Karpas-422 (cell line): ENCODE data around the gene WSCD2. TPM values are rescaled to one million over a fixed set of nuclear protein-coding genes. Genes with fewer than 3 reads are reported as not detected.

ENCODE experiments used
- DNase-seq: peaks from one replicate; pipeline ENCODE4 v3.0.0-alpha.2; 2015
- H2AFZ ChIP-seq: fragments of 200-600 bp; sonication (generic); 2 replicates; pipeline ENCODE4 v1.6.1; 2014; ENCODE audit warnings: antibody characterized with exemption, low read length, mixed read lengths
- H3K27ac ChIP-seq: fragments of 200-600 bp; sonication (generic); 2 replicates; pipeline ENCODE4 v1.5.1; 2014; ENCODE audit warnings: mild to moderate bottlenecking, low read length, moderate library complexity
- H3K27me3 ChIP-seq: fragments of 200-600 bp; sonication (generic); 2 replicates; pipeline ENCODE4 v1.6.1; 2014; ENCODE audit warnings: low read length, mixed read lengths
- H3K36me3 ChIP-seq: fragments of 200-600 bp; sonication (generic); 2 replicates; pipeline ENCODE4 v1.6.1; 2014; ENCODE audit warnings: low read length, mixed read lengths; ENCODE audit not compliant: insufficient read depth
- H3K4me1 ChIP-seq: fragments of 200-600 bp; sonication (generic); 2 replicates; pipeline ENCODE4 v1.6.1; 2014; ENCODE audit warnings: mild to moderate bottlenecking, low read length, mixed read lengths
- H3K4me2 ChIP-seq: fragments of 200-600 bp; sonication (generic); 2 replicates; pipeline ENCODE4 v1.6.1; 2014; ENCODE audit warnings: low read length, low read depth, mild to moderate bottlenecking; ENCODE audit not compliant: poor library complexity, severe bottlenecking
- H3K4me3 ChIP-seq: fragments of 200-600 bp; sonication (generic); 2 replicates; pipeline ENCODE4 v1.5.1; 2014; ENCODE audit warnings: mild to moderate bottlenecking, antibody characterized with exemption, low read length, mixed read lengths
- H3K79me2 ChIP-seq: fragments of 200-600 bp; sonication (generic); 2 replicates; pipeline ENCODE4 v1.6.1; 2014; ENCODE audit warnings: mild to moderate bottlenecking, low read length, mixed read lengths
- H3K9ac ChIP-seq: fragments of 200-600 bp; sonication (generic); 2 replicates; pipeline ENCODE4 v1.6.0; 2014; ENCODE audit warnings: low read length
- H3K9me2 ChIP-seq: fragments of 200-600 bp; sonication (generic), shearing (Covaris generic); replicated peaks from 2 replicates; pipeline ENCODE4 v1.6.0; 2014; ENCODE audit warnings: mild to moderate bottlenecking, low read length, moderate library complexity; ENCODE audit not compliant: insufficient read depth
- H3K9me3 ChIP-seq: fragments of 300-700, 200-600 bp; sonication (generic); 2 replicates; pipeline ENCODE4 v1.6.1; 2014; ENCODE audit warnings: low read length, mixed read lengths
- H4K20me1 ChIP-seq: fragments of 200-600 bp; sonication (generic); 2 replicates; pipeline ENCODE4 v1.6.1; 2014; ENCODE audit warnings: mild to moderate bottlenecking, antibody characterized with exemption, low read length, low read depth; ENCODE audit not compliant: insufficient read depth
- total RNA-seq: library from RNA; depleted of rRNA; stranded (reverse); fragments of >200 nt; shearing (Covaris generic); gene quantifications from 2 replicates; pipeline ENCODE4 v1.2.3, GENCODE V29; 2014; ENCODE audit warnings: low replicate concordance

Gene WSCD2
- total RNA-seq, 1 experiment from 2014 or later: not detected

DNA sequence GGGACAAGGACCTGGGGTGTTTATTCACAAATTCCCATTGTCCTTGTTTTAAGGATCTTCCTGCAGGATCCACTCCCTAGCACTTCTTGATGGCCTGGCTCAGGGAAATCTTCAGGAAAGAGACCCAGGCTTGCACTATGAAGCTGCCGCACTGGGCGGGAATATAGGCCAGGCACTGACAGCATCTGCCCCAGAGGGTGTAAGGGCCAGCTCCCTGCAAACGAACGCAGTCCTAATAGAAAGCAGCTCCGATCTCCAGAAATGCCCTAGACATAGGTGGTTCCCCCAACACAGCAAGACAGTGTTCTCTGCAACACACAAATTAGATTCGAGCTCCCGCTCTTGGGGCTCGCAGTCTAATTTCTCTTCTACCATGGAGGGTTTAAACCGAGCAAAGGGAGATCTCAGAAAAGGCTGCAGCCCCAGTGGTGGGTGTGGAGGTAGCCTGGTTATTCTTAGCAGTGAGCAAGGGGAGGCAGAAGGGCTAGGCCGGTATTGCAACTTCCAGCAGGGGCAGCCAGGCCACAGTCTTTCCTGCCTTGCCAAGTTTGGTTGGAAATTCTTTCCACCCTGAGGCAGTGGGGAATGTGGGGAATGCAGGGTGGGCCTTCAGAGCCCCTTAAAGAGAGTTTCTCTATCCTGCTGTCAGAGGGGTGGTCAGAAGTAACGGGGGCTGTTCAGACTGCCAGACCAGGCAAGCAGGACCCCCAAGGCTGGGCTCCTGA is 16.1 kb upstream of the WSCD2 start:
- Histone ChIP-seq H3K36me3 (no peaks in the 10 kb centered on the region), H3K9ac (no peak overlapping the region), H3K27me3 (no peaks in the 10 kb centered on the region), H4K20me1 (no peaks in the 10 kb centered on the region), H3K4me2 (no peak overlapping the region), H2AFZ (no peak overlapping the region), H3K27ac (no peak overlapping the region), H3K4me1 (peaks cover 6% of the 10 kb centered on the region), H3K9me2 (no peaks in the 10 kb centered on the region), H3K4me3 (no peak overlapping the region), H3K9me3 (no peaks in the 10 kb centered on the region), H3K79me2 (no peaks in the 10 kb centered on the region)
- DNase-seq: no peak

DNA sequence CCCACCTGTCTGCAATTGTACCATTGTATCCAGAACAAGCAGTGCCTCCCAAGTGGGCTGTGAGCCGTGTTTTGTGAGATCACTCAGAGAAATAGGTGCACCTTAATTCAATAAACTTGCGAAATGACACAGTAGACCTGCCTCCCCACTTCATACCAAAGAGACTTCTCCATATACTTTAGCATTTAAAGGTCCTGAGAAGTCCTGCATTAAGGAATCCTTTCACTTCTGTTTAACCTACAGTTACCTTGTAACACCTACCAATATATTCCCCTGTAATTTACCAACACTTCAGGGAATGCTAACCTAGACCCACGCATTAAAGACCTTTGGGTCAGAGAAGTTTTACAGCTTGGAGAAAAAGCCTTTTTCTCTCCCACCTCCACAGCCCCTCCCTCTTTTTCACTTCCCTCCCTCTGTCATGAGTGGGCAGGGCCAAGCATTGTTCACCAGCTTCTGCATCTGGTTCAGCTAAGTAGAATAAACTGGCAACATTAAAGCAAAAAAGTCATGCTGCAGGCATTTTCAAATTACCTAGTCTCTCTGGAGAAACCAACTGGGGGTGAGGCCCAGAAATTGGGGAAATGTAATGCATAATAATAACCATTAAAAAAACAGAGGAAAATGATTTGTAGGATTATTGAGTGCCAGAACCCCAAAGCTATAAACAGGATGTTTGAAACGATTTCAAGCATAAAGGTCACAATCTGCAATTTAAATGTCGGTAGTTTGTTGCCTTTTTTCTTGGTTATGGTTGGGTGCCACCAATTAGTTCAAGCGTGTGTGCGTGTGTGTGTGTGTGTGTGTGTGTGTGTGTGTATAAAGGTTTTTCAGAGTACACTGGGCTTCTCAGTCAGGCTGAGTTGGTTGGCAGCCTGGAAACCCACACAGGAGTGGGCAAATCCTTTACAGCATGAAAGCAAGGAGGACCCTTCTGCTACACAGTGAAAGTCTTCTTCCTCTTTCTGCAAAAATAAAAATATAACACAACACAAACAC is 13.7 kb upstream of the WSCD2 start:
- Histone ChIP-seq H4K20me1 (no peaks in the 10 kb centered on the region), H3K9me3 (no peaks in the 10 kb centered on the region), H3K36me3 (no peaks in the 10 kb centered on the region), H3K79me2 (no peaks in the 10 kb centered on the region), H3K9me2 (no peaks in the 10 kb centered on the region), H3K27ac (no peak overlapping the region), H3K4me1 (peaks cover 6% of the 10 kb centered on the region), H3K4me2 (no peak overlapping the region), H3K4me3 (no peak overlapping the region), H3K27me3 (no peaks in the 10 kb centered on the region), H3K9ac (no peak overlapping the region), H2AFZ (no peak overlapping the region)
- no peak for DNase-seq

DNA sequence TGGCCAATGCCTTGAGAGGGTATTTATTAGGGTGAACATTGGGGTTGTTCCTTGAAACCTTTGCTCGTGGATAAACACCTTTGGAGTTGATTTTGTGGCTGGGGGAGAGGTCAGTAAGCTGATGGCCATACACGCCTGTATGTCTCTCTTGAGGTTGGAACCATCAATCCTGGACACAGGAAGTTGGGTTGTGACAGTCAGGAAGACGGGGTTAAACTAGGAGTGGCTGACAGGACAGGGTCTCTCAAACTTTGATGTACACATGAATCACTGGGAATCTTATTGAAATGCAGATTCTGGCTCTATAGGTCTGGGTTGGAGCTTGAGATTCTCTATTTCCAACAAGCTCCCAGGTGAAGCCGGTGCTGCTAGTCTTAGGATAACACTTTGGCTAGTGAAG is 12.8 kb upstream of the WSCD2 start:
- no peak overlapping the region for H3K4me3 ChIP-seq
- H3K79me2 ChIP-seq: no peaks in the 10 kb centered on the region
- peaks cover 6% of the 10 kb centered on the region for H3K4me1 ChIP-seq
- H3K27me3 ChIP-seq: no peaks in the 10 kb centered on the region
- no peaks in the 10 kb centered on the region for H3K9me2 ChIP-seq
- H4K20me1 ChIP-seq: no peaks in the 10 kb centered on the region
- H2AFZ ChIP-seq: no peak overlapping the region
- DNase-seq: no peak
- H3K36me3 ChIP-seq: no peaks in the 10 kb centered on the region
- no peaks in the 10 kb centered on the region for H3K9me3 ChIP-seq
- H3K27ac ChIP-seq: no peak overlapping the region
- no peak overlapping the region for H3K9ac ChIP-seq
- no peak overlapping the region for H3K4me2 ChIP-seq

DNA sequence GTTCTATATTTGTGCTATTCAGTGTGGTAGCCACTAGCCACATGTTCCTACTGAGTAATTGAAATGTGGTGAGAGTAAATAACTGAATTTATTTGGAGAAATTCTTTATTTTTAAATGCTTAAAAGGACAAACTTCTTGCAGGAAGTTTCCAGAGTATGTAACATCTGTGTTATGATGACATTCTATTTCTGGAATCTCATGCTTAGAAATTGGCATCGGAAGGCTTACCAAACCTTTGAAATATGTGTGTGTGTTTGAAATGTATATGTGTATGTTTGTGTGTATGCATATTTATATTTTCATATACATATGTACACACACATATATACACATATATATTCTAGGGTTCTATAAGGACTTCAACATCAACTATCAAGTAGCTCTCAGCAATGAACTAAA is 12.4 kb upstream of the WSCD2 start:
- no peak overlapping the region for H3K4me2 ChIP-seq
- H3K4me3 ChIP-seq: no peak overlapping the region
- no peak for DNase-seq
- H3K4me1 ChIP-seq: peaks cover 6% of the 10 kb centered on the region
- no peaks in the 10 kb centered on the region for H3K36me3 ChIP-seq
- H3K9ac ChIP-seq: no peak overlapping the region
- H2AFZ ChIP-seq: no peak overlapping the region
- no peaks in the 10 kb centered on the region for H3K9me3 ChIP-seq
- H3K9me2 ChIP-seq: no peaks in the 10 kb centered on the region
- no peaks in the 10 kb centered on the region for H3K27me3 ChIP-seq
- no peaks in the 10 kb centered on the region for H3K79me2 ChIP-seq
- no peaks in the 10 kb centered on the region for H4K20me1 ChIP-seq
- no peak overlapping the region for H3K27ac ChIP-seq

DNA sequence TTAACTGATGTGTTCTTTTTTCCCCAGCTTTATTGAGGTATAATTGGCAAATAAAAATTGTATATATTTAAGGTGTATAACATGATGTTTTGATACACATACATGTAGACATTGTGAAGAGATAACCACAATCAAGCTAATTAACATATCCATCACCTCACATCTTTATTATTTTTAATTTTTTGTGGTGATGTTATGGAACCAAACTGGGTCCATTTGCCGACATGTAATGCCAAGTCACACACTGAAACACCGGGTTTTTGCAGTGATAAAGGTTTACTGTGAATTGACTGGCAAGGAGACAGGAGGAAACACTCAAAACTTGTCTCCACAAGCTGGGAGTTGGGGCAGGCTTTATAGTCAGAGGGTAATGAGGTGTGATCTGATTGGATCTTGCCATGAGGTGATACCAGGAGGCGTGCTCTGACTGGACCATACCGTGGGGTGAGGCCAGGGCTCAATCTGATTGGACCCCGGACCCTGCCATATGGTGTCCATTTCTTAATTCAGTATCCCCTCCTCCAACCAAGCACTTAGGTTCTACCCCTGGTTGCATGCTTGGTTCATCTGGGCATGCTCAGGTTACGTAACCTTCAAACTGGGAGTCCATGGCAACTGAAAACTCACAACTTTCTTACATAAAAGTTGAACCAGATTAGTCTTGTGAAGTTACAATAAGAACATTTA is 11.8 kb upstream of the WSCD2 start:
- Histone ChIP-seq H3K9me2 (no peaks in the 10 kb centered on the region), H3K27ac (no peak overlapping the region), H3K27me3 (no peaks in the 10 kb centered on the region), H4K20me1 (no peaks in the 10 kb centered on the region), H3K36me3 (no peaks in the 10 kb centered on the region), H2AFZ (no peak overlapping the region), H3K9me3 (no peaks in the 10 kb centered on the region), H3K4me1 (peaks cover 6% of the 10 kb centered on the region), H3K4me2 (no peak overlapping the region), H3K9ac (no peak overlapping the region), H3K4me3 (no peak overlapping the region), H3K79me2 (no peaks in the 10 kb centered on the region)
- DNase-seq: peak; percentile 42

DNA sequence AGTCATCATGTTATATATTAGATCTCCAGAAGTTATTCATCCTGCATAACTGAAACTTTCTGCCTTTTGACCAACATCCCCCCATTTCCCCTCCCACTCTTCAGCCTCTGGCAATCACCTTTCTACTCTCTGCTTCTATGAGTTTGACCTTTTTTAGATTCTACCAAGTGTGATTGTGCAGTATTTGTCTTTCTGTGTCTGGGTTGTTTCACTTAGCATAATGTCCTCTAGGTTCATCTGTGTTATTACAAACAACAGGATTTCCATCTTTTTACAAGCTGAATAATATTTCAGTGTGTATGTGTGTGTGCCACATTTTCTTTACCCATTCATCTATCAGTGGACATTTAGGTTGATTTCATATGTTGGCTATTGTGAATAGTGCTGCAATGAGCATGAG is 11.2 kb upstream of the WSCD2 start:
- H2AFZ ChIP-seq: no peak overlapping the region
- no peak overlapping the region for H3K27ac ChIP-seq
- peaks cover 6% of the 10 kb centered on the region for H3K4me1 ChIP-seq
- H3K9me2 ChIP-seq: no peaks in the 10 kb centered on the region
- DNase-seq: no peak
- no peak overlapping the region for H3K9ac ChIP-seq
- H3K27me3 ChIP-seq: no peaks in the 10 kb centered on the region
- no peaks in the 10 kb centered on the region for H3K9me3 ChIP-seq
- H3K79me2 ChIP-seq: no peaks in the 10 kb centered on the region
- H3K4me2 ChIP-seq: no peak overlapping the region
- no peaks in the 10 kb centered on the region for H4K20me1 ChIP-seq
- no peak overlapping the region for H3K4me3 ChIP-seq
- no peaks in the 10 kb centered on the region for H3K36me3 ChIP-seq

DNA sequence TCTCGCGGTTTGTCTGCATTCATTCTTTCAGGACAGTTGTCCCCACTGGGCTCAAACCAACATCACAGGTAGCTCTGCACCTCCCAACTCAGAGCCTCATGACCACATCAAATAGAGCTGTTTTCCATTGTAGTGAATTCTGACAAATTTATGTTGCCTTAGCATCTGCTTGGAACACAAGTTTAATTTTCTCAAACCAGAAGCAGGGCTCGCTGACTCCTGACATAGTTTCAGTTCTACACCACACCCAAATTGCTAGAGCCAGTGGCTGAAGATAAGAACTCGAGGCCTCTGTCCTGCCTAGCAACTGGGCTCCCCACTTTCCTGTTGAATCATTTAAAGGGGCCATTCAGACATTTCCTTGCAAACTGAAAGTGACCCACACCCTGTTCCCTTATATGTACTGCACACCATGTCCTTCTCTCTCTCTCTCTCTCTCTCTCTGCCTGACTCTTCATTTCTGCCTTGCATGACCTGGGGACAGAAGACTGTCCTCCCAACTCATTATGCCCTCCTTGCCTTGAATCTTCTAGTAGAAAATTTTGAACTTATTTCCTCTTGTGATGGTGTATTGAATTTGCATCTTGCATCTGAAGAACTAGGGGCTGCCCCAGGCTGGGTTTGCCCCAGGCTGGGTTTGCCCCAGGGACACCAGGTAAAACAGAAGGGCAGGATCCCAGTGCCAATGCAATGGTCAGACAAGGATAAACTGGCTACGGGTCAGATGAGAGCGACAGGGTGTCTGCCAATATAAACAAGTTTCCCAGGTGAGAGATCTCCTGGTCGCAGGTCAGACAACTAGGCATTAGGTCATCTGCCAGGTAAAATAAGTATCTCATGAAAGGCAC is 9.7 kb upstream of the WSCD2 start:
- Histone ChIP-seq H3K9ac (no peak overlapping the region), H3K79me2 (no peaks in the 10 kb centered on the region), H3K27me3 (no peaks in the 10 kb centered on the region), H3K36me3 (no peaks in the 10 kb centered on the region), H3K27ac (no peak overlapping the region), H2AFZ (no peak overlapping the region), H4K20me1 (no peaks in the 10 kb centered on the region), H3K4me1 (peaks cover 6% of the 10 kb centered on the region), H3K4me3 (no peak overlapping the region), H3K9me3 (no peaks in the 10 kb centered on the region), H3K4me2 (no peak overlapping the region), H3K9me2 (no peaks in the 10 kb centered on the region)
- DNase-seq: no peak
